Uterus (tissue), 4 donors: ENCODE measurements around the gene PDCD1LG2. TPM values are rescaled to one million over a fixed set of nuclear protein-coding genes. Genes with fewer than 3 reads are reported as not detected.

Experiments used
- DNase-seq, 2 donors: peaks; one replicate each; pipeline ENCODE4 v3.0.0-alpha.2; 2019 to 2020
- H3K27ac ChIP-seq, 2 donors: fragments of 200-600 bp; sonication (generic); 1 replicate in 1 of 2; 2 replicates in 1 of 2; pipeline ENCODE4 v1.5.1; 2016 to 2018
- H3K27me3 ChIP-seq, 2 donors: fragments of 200-600 bp; sonication (generic); one replicate each; pipeline ENCODE4 v1.5.1; 2018 to 2019; ENCODE audit warnings: control low read depth in 1 of 2
- H3K36me3 ChIP-seq, 2 donors: fragments of 200-600 bp; sonication (generic); one replicate each; pipeline ENCODE4 v1.5.1; 2019; ENCODE audit warnings: control low read depth in 1 of 2
- H3K4me1 ChIP-seq, 2 donors: fragments of 200-600 bp; sonication (generic); one replicate each; pipeline ENCODE4 v1.5.1; 2018 to 2019; ENCODE audit warnings: control low read depth in 1 of 2
- H3K4me3 ChIP-seq, 2 donors: fragments of 200-600 bp; sonication (generic); 1 replicate in 1 of 2; 2 replicates in 1 of 2; pipeline ENCODE4 v1.5.1; 2018 to 2019; ENCODE audit warnings: mild to moderate bottlenecking in 1 of 2
- H3K9me3 ChIP-seq, 2 donors: fragments of 200-600 bp; sonication (generic); one replicate each; pipeline ENCODE4 v1.5.1; 2019; ENCODE audit warnings: control low read depth in 1 of 2
- CTCF ChIP-seq, 4 experiments: fragments of 200-600 bp in 2 of 4; fragments of 450-650 bp in 2 of 4; sonication (generic) in 2 of 4; IDR thresholded peaks; one replicate each; pipeline ENCODE4 v1.5.1; 2016 to 2019; ENCODE audit warnings: antibody characterized with exemption in 4 of 4, mild to moderate bottlenecking in 2 of 4, moderate library complexity in 1 of 4
- POLR2A ChIP-seq, 2 donors: fragments of 450-650 bp; IDR thresholded peaks; one replicate each; pipeline ENCODE4 v1.6.1; 2016; ENCODE audit warnings: antibody characterized with exemption in 2 of 2, mild to moderate bottlenecking in 1 of 2, moderate library complexity in 1 of 2
- intact Hi-C: fragments of 100-400 bp; cut with DNase I; formaldehyde crosslinking; loops from one replicate; pipeline ENCODE4 v1.15.1; 2023; ENCODE audit warnings: low total_unique reads
- total RNA-seq, 4 donors: library from RNA; depleted of rRNA in 3 of 4; stranded (reverse); fragments of >200 nt in 3 of 4; gene quantifications; one replicate each; pipeline versions ENCODE4 v1.1.0 to v1.2.4, GENCODE V29; 2014 to 2023
- donor health status: DM: yes; HTN: yes; CAD: no.

Gene PDCD1LG2
- total RNA-seq, 4 donors from 2014 or later, result 0.77 to 5.0 (median 1.6) TPM

DNA sequence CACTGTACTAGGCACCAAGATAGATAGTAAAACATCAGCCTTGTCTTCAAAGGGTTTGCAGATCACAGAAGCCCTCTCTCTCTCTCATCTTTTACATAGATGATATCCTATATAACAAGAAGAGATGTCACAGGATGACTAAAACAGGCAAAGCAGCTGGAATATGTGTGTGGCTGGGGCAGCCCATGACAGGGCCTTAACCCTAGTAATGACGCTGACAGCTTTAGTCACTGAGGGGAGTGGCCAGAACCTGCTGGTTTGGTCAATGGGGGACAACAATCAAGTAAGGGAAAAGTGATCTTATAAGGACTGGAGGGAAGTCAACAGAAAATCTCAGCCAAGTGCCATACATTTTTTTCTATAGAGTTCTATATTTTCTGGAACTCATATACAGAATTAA lies 76.7 kb downstream of the PDCD1LG2 start:
- intact Hi-C loops, result no loop called here
- Histone ChIP-seq H3K9me3 (no peaks in the 10 kb centered on the region), H3K36me3 (no peaks in the 10 kb centered on the region), H3K4me3 (no peak overlapping the region), H3K4me1 (no peaks in the 10 kb centered on the region), H3K27me3 (no peaks in the 10 kb centered on the region), H3K27ac (no peak overlapping the region)
- no peak for DNase-seq
- TF ChIP-seq POLR2A (IDR thresholded peaks at IDR 0.05), result no peak
- no peak for TF ChIP-seq CTCF (IDR thresholded peaks at IDR 0.05)

GRCh38 chr9:5592231-5592630 lies 81.9 kb downstream of the PDCD1LG2 start:
- no peaks in the 10 kb centered on the region for H3K27me3 ChIP-seq
- H3K4me1 ChIP-seq, result no peaks in the 10 kb centered on the region
- no peaks in the 10 kb centered on the region for H3K9me3 ChIP-seq
- no peak overlapping the region for H3K4me3 ChIP-seq
- H3K27ac ChIP-seq, result no peak overlapping the region
- DNase-seq, result no peak
- TF ChIP-seq CTCF (IDR thresholded peaks at IDR 0.05), result no peak
- no peak for TF ChIP-seq POLR2A (IDR thresholded peaks at IDR 0.05)
- H3K36me3 ChIP-seq, result no peaks in the 10 kb centered on the region
- intact Hi-C loops, result loop anchor here (10.0 kb wide), 1 partner anchor 827 kb away; no protein-coding TSS in a partner anchor

DNA sequence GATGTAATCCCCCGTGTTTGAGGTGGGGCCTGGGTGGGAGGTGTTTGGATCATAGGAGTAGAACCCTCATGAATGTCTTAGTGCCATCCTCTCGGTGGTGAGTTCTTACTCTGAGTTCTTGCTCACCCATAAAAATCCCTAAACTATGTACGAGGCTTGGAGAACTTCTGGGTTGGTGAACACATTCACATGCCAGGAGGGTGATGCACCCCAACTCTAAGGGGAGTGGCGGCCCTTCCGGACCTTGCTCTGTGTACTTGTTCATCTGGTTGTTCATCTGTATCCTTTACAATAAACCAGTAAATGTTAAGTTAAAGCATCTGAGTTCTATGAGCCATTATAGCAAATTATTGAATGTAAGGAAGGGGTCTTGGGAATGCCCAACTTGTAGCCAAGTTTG lies 82.6 kb downstream of the PDCD1LG2 start:
- H3K4me1 ChIP-seq, result no peaks in the 10 kb centered on the region
- no peak for DNase-seq
- H3K27me3 ChIP-seq, result no peaks in the 10 kb centered on the region
- intact Hi-C loops, result loop anchor here (10.0 kb wide), 1 partner anchor 828 kb away; no protein-coding TSS in a partner anchor
- no peaks in the 10 kb centered on the region for H3K36me3 ChIP-seq
- TF ChIP-seq CTCF (IDR thresholded peaks at IDR 0.05), result no peak
- TF ChIP-seq POLR2A (IDR thresholded peaks at IDR 0.05), result no peak
- H3K4me3 ChIP-seq, result no peak overlapping the region
- no peak overlapping the region for H3K27ac ChIP-seq
- no peaks in the 10 kb centered on the region for H3K9me3 ChIP-seq

DNA sequence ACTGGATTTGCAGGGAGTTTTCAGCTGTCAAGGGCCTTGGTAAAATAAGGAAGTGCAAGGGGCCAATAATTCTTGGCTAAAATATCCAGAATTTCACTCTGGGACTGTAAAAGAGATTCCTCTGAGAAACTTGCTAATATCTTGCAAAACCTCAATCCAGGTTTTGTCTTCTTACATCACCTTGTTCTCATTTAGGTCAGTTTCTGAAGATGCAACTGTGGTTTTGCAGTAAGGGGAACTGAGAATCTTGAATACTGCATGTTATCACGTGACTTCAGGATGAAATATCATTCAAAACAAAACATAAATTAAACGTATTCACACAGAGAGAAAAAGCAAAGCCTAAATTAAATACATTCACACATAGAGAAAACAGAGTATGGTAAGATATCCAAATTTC lies 83.6 kb downstream of the PDCD1LG2 start:
- no peak for DNase-seq
- intact Hi-C loops, result loop anchor here (10.0 kb wide), 1 partner anchor 829 kb away; no protein-coding TSS in a partner anchor
- Histone ChIP-seq H3K4me1 (no peaks in the 10 kb centered on the region), H3K9me3 (no peaks in the 10 kb centered on the region), H3K4me3 (no peak overlapping the region), H3K36me3 (no peaks in the 10 kb centered on the region), H3K27me3 (no peaks in the 10 kb centered on the region), H3K27ac (no peak overlapping the region)
- TF ChIP-seq POLR2A (IDR thresholded peaks at IDR 0.05), result no peak
- TF ChIP-seq CTCF (IDR thresholded peaks at IDR 0.05), result no peak

- Histone ChIP-seq H3K4me3 (no peak overlapping the region), H3K27ac (no peak overlapping the region), H3K36me3 (no peaks in the 10 kb centered on the region), H3K4me1 (no peaks in the 10 kb centered on the region), H3K27me3 (no peaks in the 10 kb centered on the region), H3K9me3 (no peaks in the 10 kb centered on the region)
- no peak for TF ChIP-seq POLR2A (IDR thresholded peaks at IDR 0.05)
- no peak for TF ChIP-seq CTCF (IDR thresholded peaks at IDR 0.05)
- intact Hi-C loops, result loop anchor here (10.0 kb wide), 1 partner anchor 831 kb away; no protein-coding TSS in a partner anchor
- DNase-seq, result no peak
These were observed 85.8 kb downstream of the PDCD1LG2 start for GRCh38 chr9:5596173-5596572.
